ENCODE data around the gene SH3BP1.
A peak's percentile ranks its signal among the peaks of the same experiment; 100 is the strongest.
"Not testable (repeated sequence)": the region's sequence is repeated elsewhere in the genome, so short reads cannot be mapped to it uniquely, and the experiment has no call there.

Gene SH3BP1, protein sequence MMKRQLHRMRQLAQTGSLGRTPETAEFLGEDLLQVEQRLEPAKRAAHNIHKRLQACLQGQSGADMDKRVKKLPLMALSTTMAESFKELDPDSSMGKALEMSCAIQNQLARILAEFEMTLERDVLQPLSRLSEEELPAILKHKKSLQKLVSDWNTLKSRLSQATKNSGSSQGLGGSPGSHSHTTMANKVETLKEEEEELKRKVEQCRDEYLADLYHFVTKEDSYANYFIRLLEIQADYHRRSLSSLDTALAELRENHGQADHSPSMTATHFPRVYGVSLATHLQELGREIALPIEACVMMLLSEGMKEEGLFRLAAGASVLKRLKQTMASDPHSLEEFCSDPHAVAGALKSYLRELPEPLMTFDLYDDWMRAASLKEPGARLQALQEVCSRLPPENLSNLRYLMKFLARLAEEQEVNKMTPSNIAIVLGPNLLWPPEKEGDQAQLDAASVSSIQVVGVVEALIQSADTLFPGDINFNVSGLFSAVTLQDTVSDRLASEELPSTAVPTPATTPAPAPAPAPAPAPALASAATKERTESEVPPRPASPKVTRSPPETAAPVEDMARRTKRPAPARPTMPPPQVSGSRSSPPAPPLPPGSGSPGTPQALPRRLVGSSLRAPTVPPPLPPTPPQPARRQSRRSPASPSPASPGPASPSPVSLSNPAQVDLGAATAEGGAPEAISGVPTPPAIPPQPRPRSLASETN

GRCh38 chr22:37639070-37639760 is at the start of gene SH3BP1:
SH3BP1 (plus strand) TSS chr22:37639669; CDS start chr22:37639788, 119 bp downstream.
- no peak for DNase-seq

GRCh38 chr22:37591081-37591480 is 48.4 kb upstream of the SH3BP1 start:
- not testable (repeated sequence) for DNase-seq

GRCh38 chr22:37591823-37592404 is 47.6 kb upstream of the SH3BP1 start:
- DNase-seq, result no peak

DNA sequence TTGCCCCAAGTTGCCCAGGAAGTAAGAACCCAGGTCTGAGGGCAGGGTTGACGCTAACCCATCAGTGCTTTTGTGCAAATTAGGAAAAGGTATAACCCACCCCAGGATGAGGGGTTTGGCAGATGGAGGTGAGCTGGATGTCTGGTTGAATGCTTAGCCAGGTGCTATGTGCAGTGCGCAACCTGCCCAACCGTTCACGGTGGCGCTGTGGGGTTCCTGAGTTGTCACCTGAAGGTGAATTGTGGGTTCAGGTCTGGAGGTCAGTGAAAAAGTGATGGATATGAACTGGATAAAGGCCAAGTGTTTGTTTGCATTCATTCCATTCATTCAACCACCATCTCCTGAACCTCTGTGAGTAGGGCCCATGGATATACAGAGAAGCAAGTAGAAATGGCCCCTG is 45.2 kb upstream of the SH3BP1 start:
- DNase-seq, result no peak

DNA sequence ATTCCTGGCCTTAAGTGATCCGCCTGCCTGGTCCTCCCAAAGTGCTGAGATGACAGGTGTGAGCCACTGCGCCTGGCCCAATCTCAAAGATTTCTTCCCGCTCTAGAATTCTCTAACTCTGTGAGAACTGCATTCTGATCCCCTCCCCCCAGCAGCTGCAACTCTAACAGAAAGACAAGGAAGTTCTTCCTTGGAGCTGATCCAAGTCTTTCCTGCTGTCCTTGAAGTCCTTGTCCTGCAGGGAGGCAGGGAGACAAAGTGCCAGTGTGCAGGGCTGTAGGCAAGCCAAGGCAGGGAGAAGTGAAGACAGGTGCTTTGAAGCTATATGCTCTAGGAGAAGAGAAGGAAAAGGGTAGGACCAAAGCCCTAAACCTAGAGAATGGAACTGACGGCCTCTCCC is 40.3 kb upstream of the SH3BP1 start:
- no peak for DNase-seq

GRCh38 chr22:37601203-37601539 is 38.3 kb upstream of the SH3BP1 start:
- no peak for DNase-seq

DNA sequence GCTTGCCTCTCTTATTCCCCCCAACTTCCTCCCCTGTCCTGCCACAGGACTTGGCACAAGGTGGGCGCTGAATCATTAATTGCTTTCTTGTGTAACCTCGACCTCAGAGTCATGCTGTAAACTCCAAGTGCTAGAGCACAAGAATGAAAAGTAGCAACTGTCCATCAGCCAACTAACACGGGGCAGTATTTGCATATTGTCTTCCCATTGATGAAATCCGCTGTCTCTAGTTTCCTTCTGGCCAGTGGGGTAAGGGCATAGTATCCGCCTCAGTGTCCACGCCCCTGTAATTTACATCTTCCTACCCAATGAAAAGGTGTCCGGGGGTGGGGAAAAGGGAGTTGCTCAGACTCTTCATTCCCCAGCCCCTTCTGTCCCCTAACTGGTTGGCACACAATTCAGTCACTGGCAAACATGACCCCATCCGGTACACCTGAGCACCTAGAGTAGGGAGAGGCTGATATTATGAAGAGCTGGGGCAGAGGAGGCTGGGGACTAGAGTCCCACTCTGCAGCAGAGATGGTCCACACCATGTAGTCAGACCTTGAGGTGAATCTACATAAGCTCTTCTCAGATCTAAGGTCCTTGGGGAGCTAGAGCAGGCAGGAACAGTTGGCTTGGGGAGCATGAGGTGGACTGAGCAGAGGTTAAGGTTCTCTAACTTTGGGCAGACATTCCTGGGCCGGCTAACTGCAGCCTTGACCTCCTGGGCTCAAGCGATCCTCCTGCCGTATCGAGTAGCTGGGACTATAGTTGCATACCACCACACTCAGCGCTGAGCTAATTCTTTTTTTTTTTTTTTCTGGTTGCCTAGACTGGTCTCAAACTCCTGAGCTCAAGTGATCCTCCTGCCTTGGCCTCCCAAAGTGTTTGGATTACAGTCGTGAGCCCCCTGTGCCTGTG is 37.7 kb upstream of the SH3BP1 start:
- no peak for DNase-seq

DNA sequence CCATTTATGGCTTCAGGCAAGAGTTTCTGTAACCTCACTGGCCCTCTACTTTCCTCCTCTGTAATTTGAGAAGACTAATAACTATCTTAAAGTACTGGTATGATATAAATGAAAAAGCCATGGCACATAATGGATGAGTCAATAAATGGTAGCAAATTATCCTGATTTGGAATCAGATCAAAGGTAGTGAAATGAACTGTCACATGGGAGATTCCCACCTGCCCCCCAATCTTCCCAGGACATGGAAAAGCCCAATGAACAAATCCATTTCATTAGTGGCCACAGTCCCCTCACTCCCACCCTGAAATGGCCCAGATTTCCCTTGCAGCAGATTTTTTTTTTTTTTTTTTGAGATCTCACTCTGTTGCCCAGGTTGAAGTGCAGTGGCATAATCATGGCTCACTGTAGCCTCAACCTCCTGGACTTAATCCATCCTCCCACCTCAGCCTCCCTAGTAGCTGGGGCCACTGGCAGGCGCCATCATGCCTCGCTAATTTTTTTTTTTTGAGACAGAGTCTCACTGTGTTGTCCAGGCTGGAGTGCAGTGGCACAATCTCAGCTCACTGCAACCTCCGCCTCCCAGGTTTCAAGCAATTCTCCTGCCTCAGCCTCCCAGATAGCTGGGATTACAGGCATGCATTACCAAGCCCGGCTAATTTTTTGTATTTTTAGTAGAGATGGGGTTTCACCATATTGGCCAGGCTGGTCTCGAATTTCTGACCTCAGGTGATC is 36.8 kb upstream of the SH3BP1 start:
- DNase-seq, result not testable (repeated sequence)

- no peak for DNase-seq
Measured at GRCh38 chr22:37604074-37604473, 35.4 kb upstream of the SH3BP1 start.

- no peak for DNase-seq
Measured at GRCh38 chr22:37604875-37605274, 34.6 kb upstream of the SH3BP1 start.

DNA sequence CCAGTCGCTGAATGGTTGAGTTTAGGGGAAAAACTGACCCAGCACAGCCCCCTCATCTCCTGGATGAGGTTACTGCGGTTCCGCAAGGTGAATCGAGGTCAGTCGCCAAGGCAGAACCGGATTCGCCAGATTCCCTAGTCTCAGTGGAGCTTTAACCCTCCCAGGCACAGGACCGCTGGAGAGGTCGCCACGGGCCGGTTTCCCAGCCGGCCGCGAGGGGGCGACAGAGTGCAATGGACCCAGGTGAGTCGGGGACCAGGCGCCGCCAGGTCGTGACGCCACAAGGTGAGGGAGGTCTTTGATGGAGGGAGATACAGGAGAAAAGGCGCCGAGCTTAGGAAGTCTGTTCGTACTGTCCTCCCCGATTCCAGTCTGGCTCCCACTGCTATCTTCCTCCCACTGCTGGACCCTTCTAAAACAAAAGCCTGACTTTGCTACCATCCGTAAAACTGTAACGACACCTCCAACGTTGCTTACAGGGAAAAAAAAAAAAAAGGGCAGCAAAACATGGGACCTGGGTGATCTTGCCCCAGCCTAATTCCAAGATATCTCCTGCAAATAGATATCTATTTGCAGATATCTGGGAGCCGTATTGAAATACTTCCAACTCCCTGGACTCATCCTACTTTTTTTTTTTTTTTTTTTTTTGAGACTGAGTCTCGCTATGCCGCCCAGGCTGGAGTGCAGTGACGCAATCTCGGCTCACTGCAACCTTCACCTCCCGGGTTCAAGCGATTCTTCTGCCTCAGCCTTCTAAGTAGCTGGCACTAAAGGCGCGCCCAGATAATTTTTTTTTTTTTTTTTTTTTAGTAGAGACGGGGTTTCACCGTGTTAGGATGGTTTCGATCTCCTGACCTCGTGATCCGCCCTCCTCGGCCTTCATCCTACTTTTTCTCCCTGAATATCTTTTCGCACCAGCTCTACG is 32.2 kb upstream of the SH3BP1 start:
- peak in 1 of 2 experiments; percentile 45 for DNase-seq

GRCh38 chr22:37607935-37608476 is 31.5 kb upstream of the SH3BP1 start:
- no peak for DNase-seq

DNA sequence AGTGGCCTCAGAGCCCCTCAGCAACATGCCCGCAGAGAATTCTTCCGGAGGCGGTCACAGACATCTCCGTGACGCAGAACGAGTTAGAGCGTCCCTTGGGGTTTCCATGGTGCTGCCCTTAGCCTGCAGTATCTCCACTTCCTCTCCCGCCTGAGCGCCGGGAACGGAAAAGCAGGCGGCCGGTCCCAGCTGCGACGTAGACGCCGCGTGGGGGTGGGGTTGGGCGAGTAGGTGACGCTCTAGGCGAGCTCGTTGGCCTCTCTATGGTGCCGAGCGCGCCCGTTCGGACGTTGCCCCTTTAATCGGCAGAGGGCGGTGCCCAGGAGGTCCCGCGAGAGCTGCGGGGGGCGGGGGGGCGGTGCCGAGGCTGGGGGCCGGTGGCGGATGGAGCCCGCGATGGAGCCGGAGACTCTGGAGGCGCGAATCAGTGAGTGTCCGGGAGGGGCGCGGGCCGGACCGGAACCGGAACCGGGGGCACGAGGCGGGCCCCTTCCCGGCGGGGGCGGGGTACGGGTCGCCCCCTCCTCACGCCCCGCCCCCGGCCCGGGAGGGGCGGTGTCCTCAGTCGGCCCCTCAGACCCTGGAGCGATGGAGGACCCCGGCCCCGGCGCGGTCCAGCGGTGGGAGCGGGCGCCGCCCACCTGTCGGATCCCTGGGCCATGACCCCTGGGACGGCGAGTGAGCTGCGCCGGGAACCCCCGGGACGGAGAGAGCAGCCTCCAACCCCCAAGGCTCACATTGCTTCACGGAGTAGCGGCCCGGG is 30.8 kb upstream of the SH3BP1 start, which contains the start of gene GGA1:
TSS of gene GGA1 (plus strand) at position 358 of the 763 bp plus-strand sequence. CDS start at position 385, 27 bp downstream.
- peak; percentile 90 to 91 for DNase-seq

GRCh38 chr22:37609240-37610152 is 30.0 kb upstream of the SH3BP1 start:
- DNase-seq, result peak in 1 of 2 experiments; percentile 15

- DNase-seq, result not testable (repeated sequence)
Measured at GRCh38 chr22:37610153-37610475, 29.4 kb upstream of the SH3BP1 start.

DNA sequence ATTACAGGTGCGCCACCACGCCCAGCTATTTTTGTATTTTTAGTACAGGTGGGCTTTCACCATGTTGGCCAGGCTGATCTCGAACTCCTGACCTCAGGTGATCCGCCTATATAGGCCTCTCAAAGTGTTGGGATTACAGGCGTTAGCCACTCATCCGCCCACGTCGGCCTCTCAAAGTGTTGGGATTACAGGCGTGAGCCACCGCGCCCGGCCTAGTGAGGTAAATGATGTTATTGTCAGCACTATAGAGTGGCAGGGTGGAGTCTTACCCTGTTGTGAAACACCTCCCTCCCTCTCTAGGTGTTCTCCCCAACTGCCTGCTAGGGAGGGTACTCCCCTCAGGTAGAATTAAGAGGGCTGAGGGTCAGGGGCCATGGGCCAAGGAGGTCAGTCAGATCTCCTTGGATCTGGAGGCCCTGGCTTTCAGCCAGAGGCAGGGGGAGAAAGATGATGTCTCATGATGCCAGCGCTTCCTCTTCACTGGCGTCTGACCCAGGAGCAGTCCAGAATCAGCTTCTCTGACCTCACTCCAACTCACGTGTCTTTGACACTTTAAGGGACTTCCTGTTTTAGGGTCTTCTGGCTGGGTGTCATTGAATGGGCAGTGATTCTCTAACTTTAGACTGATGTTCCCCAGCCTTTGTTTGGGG is 28.9 kb upstream of the SH3BP1 start:
- no peak for DNase-seq

- no peak for DNase-seq
Measured at GRCh38 chr22:37611207-37611606, 28.3 kb upstream of the SH3BP1 start.

Data from SW 1271 (cell line).